HG02943 (cell line): ENCODE data around the gene PTGES2.
"Not testable (repeated sequence)": the region's sequence is repeated elsewhere in the genome, so short reads cannot be mapped to it uniquely, and the experiment has no call there.

Experiments
- ATAC-seq: cut with Tn5 transposase; IDR thresholded peaks from one replicate; pipeline ENCODE4 v1.9.1; 2021; ENCODE audit warnings: mild to moderate bottlenecking, low read depth, moderate library complexity; ENCODE audit not compliant: unreplicated experiment

PTGES2 gene

DNA sequence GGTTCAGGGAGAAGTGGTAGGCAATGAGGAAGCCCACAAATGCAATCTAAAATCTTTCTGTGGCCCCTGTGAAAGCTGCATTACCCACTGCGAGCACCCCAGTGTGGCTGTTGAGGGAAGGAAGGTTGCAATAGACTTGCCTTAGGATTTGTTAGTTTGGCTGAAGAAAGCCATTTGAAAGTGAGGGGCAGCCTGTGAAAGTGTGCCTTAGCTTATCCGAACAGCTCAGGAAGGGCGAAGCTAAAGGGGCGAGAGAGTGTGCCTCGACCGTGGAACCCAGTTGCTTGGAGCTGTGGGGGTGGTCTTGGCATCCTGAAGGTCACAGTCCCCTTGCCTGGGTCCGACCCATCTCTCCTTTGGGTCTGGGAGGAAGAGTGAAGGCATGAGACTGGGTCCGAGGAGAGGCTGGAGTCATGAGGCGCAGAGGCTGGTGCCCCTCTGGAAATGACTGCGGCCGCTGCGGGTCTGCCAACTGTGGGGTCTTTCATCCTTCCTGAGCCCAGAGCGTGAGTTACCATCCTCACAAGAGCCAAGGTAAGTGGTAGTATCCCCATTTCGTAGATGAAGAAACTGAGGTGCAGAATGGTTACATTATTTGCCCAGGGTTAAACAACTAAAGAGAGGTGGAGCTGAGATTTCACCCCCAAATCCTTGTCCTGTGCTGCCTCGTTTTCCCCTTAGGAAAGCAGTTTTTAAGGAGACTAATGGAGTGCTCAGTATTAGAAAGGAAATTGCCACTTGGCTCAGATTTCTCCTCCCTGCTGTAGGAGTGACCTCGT lies 35.1 kb downstream of the PTGES2 start:
- ATAC-seq: no peak

GRCh38 chr9:128091571-128091970 lies 36.0 kb downstream of the PTGES2 start:
- ATAC-seq: no peak

DNA sequence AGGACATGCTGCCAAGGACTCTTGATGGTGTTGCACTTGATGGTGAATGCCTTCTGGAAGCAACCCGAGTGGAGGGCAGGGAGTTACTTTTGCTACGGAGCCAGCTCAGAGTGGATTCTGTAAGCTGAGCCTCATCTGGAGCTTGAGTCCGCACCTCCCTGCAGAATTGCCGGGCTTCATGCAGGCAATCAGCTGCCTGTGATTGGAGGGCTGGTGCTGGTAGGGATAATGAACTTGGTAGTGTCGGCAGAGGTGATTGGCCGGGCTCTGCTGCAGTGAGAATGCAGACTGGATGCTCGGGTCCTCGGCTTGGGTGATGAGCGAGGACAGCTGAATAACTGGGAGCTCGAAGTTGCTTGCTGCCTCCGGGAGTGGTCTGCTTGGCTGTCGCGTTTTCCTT lies 36.4 kb downstream of the PTGES2 start:
- ATAC-seq: no peak

GRCh38 chr9:128089299-128089698 lies 38.2 kb downstream of the PTGES2 start:
- ATAC-seq: no peak

DNA sequence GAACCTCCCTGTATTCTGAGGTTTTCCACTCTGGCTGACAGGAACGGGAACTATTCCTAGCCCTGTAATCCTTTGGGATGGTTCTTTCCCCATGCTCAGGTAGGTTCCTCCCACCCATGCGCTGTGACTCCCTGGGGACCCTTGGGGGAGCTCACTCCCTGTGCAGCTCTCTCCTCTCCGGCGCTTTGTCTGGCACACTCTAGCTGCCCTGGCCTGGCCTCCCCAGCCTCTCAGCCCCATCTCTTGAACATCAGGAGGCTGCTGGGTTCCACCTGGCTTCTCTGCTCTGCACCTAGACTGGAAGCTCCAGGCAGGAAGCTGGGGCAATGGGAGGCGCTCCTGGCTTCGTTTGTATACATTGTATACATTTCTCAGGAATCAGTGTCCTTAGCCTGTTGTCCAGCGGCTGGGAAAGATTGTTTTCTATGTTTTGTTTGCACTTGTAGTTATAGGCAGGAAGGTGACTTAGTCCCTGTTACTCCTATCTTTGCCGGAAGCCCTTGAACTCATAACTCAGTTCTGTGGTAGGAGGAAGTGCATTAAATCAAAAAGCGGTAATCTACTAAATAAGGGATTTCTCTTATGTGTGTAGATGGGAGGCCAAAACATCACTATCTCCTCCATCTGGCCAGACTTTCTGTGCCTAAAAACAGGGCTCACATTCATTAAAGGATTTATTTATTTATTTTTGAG lies 39.1 kb downstream of the PTGES2 start:
- no peak for ATAC-seq

- no peak for ATAC-seq
Measured at GRCh38 chr9:128087262-128087661, 40.3 kb downstream of the PTGES2 start.

DNA sequence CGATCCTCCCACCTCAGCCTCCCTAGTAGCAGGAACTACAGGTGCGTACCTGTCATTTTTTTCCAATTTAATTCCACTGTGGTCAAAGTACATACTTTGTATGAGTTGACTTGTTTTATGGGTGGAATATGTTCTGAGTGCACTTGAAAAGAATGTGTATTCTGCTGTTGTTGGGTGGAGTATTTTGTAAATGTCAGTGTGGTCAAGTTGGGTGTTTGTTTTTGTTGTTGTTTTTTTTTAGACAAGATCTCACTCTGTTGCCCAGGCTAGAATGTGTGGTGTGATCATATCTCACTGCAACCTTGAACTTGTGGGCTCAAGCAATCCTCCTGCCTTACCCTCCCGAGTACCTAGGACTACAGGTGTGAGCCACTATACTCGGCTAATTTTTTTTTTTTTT lies 41.6 kb downstream of the PTGES2 start:
- no peak for ATAC-seq

GRCh38 chr9:128084746-128085145 lies 42.8 kb downstream of the PTGES2 start:
- ATAC-seq: no peak

- no peak for ATAC-seq
Measured at GRCh38 chr9:128082151-128082550, 45.4 kb downstream of the PTGES2 start.

GRCh38 chr9:128081056-128081455 lies 46.5 kb downstream of the PTGES2 start:
- ATAC-seq: no peak

- no peak for ATAC-seq
Measured at GRCh38 chr9:128080206-128080605, 47.3 kb downstream of the PTGES2 start.

DNA sequence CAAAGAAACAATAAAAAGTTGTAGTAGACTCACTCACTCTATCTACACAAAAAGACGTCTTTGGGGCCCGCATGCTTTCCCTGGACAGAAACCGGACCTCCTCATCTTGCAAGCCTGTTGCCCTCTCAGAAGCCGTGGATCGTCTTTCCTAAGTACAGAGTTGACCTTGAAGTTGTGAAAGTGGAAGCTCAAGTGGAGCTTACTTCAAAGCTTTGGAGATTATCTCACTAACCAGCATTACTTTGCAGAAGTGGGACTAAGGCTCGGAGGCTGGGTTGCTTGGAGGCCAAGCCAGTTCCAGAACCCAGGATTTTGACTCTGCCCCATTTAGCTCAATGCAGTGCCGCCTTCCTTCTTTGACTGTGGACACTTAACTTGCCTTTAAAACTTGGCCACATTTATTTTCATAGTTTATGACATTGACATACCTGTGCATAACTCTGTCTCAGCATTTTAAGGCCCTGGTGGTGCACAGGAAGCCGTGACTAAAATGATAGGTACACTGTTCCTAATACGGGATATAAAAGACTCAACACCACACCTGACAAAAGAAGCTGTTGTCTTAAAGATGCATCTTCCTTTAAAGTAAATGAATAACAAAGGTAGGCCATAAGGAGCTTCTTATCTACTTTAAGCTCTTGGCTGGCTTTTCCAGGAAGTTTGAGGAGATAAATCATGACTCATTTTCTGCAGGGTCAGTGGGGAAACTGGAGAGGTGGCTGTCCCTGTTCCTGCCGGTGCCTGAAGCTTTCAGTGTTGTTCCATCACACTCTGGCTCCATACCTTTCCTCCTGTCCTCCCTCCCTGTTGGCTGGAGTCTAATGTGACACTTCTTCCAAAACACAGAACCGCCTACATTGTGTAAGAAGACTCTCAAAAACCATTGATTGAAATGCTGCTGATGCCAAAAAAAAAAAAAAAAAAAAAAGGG lies 48.8 kb downstream of the PTGES2 start:
- no peak for ATAC-seq

GRCh38 chr9:128077847-128078503 lies 49.6 kb downstream of the PTGES2 start:
- ATAC-seq: no peak

DNA sequence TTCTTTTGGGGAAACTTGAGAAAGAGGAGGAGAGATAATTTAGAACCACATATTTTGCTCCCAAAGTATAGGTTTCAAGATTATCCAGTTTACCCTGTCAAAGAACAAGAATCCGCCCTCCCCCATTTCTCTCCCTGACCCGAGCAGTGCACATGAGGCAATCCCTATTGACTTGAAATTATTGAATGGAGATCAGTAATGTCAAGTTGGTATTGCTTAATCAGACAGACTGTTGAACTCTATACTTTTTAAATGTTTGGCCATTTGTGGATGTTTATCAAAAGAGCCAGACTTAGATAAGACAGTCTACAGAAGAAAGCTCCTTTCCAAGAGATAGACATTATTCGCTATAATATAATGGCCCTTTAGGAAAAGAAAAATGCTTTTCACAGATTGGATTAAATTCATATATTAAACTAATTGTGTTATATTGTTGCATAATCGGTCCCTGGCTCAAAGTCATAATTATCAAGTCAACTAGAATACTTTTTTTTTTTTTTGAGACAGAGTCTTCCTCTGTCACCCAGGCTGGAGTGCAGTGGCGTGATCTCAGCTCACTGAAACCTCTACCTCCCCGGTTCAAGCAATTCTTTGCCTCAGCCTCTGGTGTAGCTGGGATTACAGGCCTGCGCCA lies 54.2 kb downstream of the PTGES2 start:
- no peak for ATAC-seq

GRCh38 chr9:128072144-128073021 lies 55.1 kb downstream of the PTGES2 start:
- ATAC-seq: no peak

DNA sequence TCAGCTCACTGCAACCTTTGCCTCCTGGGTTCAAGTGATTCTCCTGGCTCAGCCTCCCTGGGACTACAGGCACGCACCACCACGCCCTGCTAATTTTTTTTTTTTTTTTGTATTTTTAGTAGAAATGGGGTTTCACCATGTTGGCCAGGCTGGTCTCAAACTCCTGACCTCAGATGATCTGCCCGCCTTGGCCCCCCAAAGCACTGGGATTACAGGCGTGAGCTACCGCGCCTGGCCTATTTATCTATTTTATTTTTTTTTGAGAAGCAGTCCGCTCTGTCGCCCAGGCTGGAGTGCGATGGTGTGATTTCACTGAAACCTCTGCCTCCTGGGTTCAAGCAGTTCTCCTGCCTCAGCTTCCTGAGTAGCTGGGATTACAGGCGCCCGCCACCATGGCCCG lies 56.1 kb downstream of the PTGES2 start:
- ATAC-seq: not testable (repeated sequence)

DNA sequence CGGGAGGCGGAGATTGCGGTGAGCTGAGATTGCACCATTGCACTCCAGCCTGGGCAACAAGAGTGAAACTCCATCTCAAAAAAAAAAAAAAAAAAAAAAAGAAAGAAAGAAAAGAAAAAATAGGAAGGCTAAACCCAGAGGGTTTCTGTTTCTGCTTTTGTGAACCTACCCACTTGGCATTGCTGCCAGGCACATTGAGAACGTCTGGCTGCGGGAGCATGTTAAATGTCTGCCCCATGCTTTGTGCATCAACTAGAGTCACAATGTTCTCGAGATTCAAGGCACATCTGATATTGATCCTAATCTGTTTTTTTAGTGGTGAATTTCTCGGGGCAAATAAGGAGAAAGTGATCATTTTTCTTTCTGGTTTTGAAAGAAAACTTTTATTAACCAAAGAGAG lies 56.7 kb downstream of the PTGES2 start:
- no peak for ATAC-seq
